Kidney (tissue), 19 donors: ENCODE measurements around the gene NBPF12. TPM values are rescaled to one million over a fixed set of nuclear protein-coding genes. Genes with fewer than 3 reads are reported as not detected.
"Not testable (repeated sequence)": the region's sequence is repeated elsewhere in the genome, so short reads cannot be mapped to it uniquely, and the experiment has no call there.

Experiments used
- DNase-seq, 5 donors: peaks; one replicate each; pipeline ENCODE4 v3.0.0-alpha.2; 2013 to 2020
- FAIRE-seq: peaks from 2 replicates; lab custom pipeline; 2012; peaks lifted over from hg19 to GRCh38; lab: Jason Lieb, UNC
- H3K27ac ChIP-seq, 2 donors: one replicate each; pipeline ENCODE4 v1.7.0; 2013; ENCODE audit warnings: low read depth in 2 of 2, low read length in 2 of 2, inconsistent platforms in 1 of 2
- H3K27me3 ChIP-seq: one replicate; pipeline ENCODE4 v1.7.1; 2013; ENCODE audit warnings: low read length, inconsistent platforms; ENCODE audit not compliant: control insufficient read depth, insufficient read depth
- H3K36me3 ChIP-seq, 3 donors: one replicate each; pipeline versions ENCODE4 v1.7.0 to v1.7.1; 2013; ENCODE audit warnings: low read length in 3 of 3, control low read depth in 1 of 3, inconsistent platforms in 1 of 3; ENCODE audit not compliant: insufficient read depth in 3 of 3, control insufficient read depth in 2 of 3
- H3K4me1 ChIP-seq, 3 donors: one replicate each; pipeline versions ENCODE4 v1.7.0 to v1.7.1; 2013; ENCODE audit warnings: low read length in 3 of 3, inconsistent platforms in 1 of 3, low read depth in 1 of 3; ENCODE audit not compliant: control insufficient read depth in 2 of 3, insufficient read depth in 2 of 3
- H3K4me3 ChIP-seq, 3 donors: one replicate each; pipeline versions ENCODE4 v1.7.0 to v1.8.1; 2013; ENCODE audit warnings: low read length in 3 of 3, control low read depth in 1 of 3, inconsistent platforms in 1 of 3
- H3K9ac ChIP-seq, 3 donors: one replicate each; pipeline versions ENCODE4 v1.7.0 to v1.7.1; 2013; ENCODE audit warnings: low read length in 3 of 3, control low read depth in 1 of 3, inconsistent platforms in 1 of 3
- H3K9me3 ChIP-seq, 3 donors: one replicate each; pipeline versions ENCODE4 v1.7.0 to v1.7.1; 2013; ENCODE audit warnings: low read length in 3 of 3, control low read depth in 1 of 3, inconsistent platforms in 1 of 3; ENCODE audit not compliant: control insufficient read depth in 2 of 3, insufficient read depth in 1 of 3
- intact Hi-C: fragments of 100-400 bp; cut with DNase I; formaldehyde crosslinking; loops from one replicate; pipeline ENCODE4 v1.11.1; 2022
- long read RNA-seq, 10 donors: library from polyadenylated mRNA in 1 of 10; unstranded in 1 of 10; transcript quantifications; one replicate each; pipeline ENCODE4 v2.0.0 and lab custom pipeline, GENCODE V29; 2021 to 2026
- polyA plus RNA-seq: library from polyadenylated mRNA; stranded (reverse); fragments of 350-450 nt; fragmentation: Illumina TruSeq; extraction: RNeasy Lipid Tissue Mini Kit (QIAGEN cat#74804); gene quantifications from one replicate; pipeline ENCODE4 v1.2.3, GENCODE V29; 2014; ENCODE audit warnings: low read depth, low replicate concordance; ENCODE audit not compliant: insufficient read depth
- total RNA-seq: library from RNA; stranded (reverse); fragmentation: NEBNext Ultra II Directional; extraction: Animal tissue kit (Norgen Biotek cat#: 25700); gene quantifications from one replicate; pipeline ENCODE4 v1.2.1, GENCODE V29; 2021
- donor health status: control.
- donor health status: control.
- donor health status: DM: yes; HTN: yes; CAD: no.
- donor health status: Normal renal cell carcinoma (clear cell type).

Gene NBPF12
- total RNA-seq (13.3 TPM), polyA plus RNA-seq (4.5 TPM)
- long read RNA-seq, donor 1, partial matches to known transcripts: 5 of 5 reads
- long read RNA-seq, donor 1, other reads (novel, unspliced or antisense): 0 of 5 reads
- long read RNA-seq, donor 2, partial matches to known transcripts: 10 of 10 reads
- long read RNA-seq, donor 2, other reads (novel, unspliced or antisense): 0 of 10 reads
- long read RNA-seq, donor 3, partial matches to known transcripts: 19 of 19 reads
- long read RNA-seq, donor 3, other reads (novel, unspliced or antisense): 0 of 19 reads
- long read RNA-seq, donor 4, partial matches to known transcripts: 20 of 20 reads
- long read RNA-seq, donor 4, other reads (novel, unspliced or antisense): 0 of 20 reads
- long read RNA-seq, donor 5: 0 reads
- long read RNA-seq, donor 6: 0 reads
- long read RNA-seq, donor 7, partial matches to known transcripts: 0 of 12 reads
- long read RNA-seq, donor 7, other reads (novel, unspliced or antisense): 12 of 12 reads
- long read RNA-seq, donor 8, partial matches to known transcripts: 8 of 8 reads
- long read RNA-seq, donor 8, other reads (novel, unspliced or antisense): 0 of 8 reads
- long read RNA-seq, donor 9: 0 reads
- long read RNA-seq, donor 10, partial matches to known transcripts: 24 of 24 reads
- long read RNA-seq, donor 10, other reads (novel, unspliced or antisense): 0 of 24 reads

- H3K9me3 ChIP-seq, intact Hi-C loops, H3K4me1 ChIP-seq, H3K27me3 ChIP-seq, H3K36me3 ChIP-seq, FAIRE-seq: not testable (repeated sequence)
- Histone ChIP-seq H3K9ac (peak within 1 kb of the TSS; percentile 22 to 80 (median 32)), H3K27ac (peak within 1 kb of the TSS; percentile 47 to 90), H3K4me3 (peak within 1 kb of the TSS; percentile 66 to 74 (median 68))
- DNase-seq: peak; percentile 89 to 96 (median 93)
Measured at GRCh38 chr1:146938242-146938902, at the start of gene NBPF12. Gene NBPF12 (plus strand): TSS chr1:146938324. CDS start chr1:146960144, 21,820 bp downstream.

GRCh38 chr1:146891355-146891754 is 46.8 kb upstream of the NBPF12 start:
- H3K36me3 ChIP-seq, H3K9me3 ChIP-seq, H3K9ac ChIP-seq, H3K27ac ChIP-seq, DNase-seq, H3K4me1 ChIP-seq, intact Hi-C loops, H3K27me3 ChIP-seq, FAIRE-seq, H3K4me3 ChIP-seq: not testable (repeated sequence)

- H3K27me3 ChIP-seq, FAIRE-seq, DNase-seq, H3K27ac ChIP-seq, H3K36me3 ChIP-seq, H3K9ac ChIP-seq, H3K4me3 ChIP-seq, H3K9me3 ChIP-seq, intact Hi-C loops, H3K4me1 ChIP-seq: not testable (repeated sequence)
Measured at GRCh38 chr1:146892331-146892730, 45.8 kb upstream of the NBPF12 start.

- H3K9ac ChIP-seq, H3K27me3 ChIP-seq, FAIRE-seq, H3K4me1 ChIP-seq, DNase-seq, H3K9me3 ChIP-seq, intact Hi-C loops, H3K36me3 ChIP-seq, H3K27ac ChIP-seq, H3K4me3 ChIP-seq: not testable (repeated sequence)
Measured at GRCh38 chr1:146907565-146908261, 30.4 kb upstream of the NBPF12 start.

- H3K27me3 ChIP-seq, FAIRE-seq, H3K9me3 ChIP-seq, H3K36me3 ChIP-seq, H3K27ac ChIP-seq, H3K9ac ChIP-seq, H3K4me3 ChIP-seq, H3K4me1 ChIP-seq, intact Hi-C loops: not testable (repeated sequence)
- peak in 1 of 5 donors; percentile 3 for DNase-seq
Measured at GRCh38 chr1:146912975-146913374, 25.1 kb upstream of the NBPF12 start.

- H3K36me3 ChIP-seq, H3K4me1 ChIP-seq, H3K4me3 ChIP-seq, DNase-seq, FAIRE-seq, H3K9me3 ChIP-seq, H3K27me3 ChIP-seq, H3K27ac ChIP-seq, H3K9ac ChIP-seq, intact Hi-C loops: not testable (repeated sequence)
Measured at GRCh38 chr1:146920811-146921210, 17.3 kb upstream of the NBPF12 start.

GRCh38 chr1:146922614-146923013 is 15.5 kb upstream of the NBPF12 start:
- H3K27ac ChIP-seq, DNase-seq: not testable (repeated sequence)

More at GRCh38 chr1:146922614-146923013, 15.5 kb upstream of the NBPF12 start:
- H3K9ac ChIP-seq, H3K4me1 ChIP-seq, intact Hi-C loops, H3K4me3 ChIP-seq, H3K9me3 ChIP-seq, H3K36me3 ChIP-seq, H3K27me3 ChIP-seq, FAIRE-seq: not testable (repeated sequence)
